ENCODE measurements around the gene COQ8B. TPM values are rescaled to one million over a fixed set of nuclear protein-coding genes. Genes with fewer than 3 reads are reported as not detected.
"Not testable (repeated sequence)": the region's sequence is repeated elsewhere in the genome, so short reads cannot be mapped to it uniquely, and the experiment has no call there.

Gene COQ8B
- 35.0 TPM for total RNA-seq

DNA sequence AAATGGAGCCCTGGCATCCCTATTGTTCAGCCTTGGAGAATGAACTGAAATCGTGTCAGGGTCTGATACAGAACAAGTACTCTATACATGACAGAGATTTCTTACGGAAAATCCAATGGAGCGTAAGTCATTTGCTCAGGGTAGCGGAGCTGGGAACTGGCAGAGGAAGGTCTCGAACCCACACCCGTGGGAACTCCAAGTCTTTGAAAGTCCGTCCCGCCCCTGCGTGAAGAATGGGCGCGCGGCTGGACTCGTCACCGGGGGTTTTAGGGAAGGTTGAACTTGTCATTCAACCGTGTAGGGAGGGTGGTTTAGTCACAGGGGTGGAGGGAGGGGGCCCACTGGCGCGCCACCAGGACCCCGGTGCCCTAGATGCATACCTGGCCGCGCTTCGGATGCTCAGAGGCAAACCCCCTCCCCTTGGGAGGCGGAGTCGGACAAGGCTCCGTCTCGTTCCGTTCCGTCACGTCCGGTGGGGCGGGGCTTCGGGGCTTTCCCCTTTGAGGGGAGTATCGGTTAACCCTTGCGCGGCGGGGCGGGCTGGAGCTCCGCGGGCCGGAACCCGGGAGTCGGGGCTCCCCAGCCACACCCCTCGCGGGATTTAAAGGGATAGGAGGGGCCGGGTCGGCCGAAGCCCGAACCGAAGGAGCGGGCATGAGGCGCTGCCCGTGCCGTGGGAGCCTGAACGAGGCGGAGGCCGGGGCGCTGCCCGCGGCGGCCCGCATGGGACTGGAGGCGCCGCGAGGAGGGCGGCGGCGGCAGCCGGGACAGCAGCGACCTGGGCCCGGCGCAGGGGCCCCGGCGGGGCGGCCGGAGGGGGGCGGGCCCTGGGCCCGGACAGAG, at the start of gene COQ8B, which contains the start of gene ITPKC:
Gene COQ8B (minus strand): TSS at position 405 of the 843 bp plus-strand sequence. CDS start 2,254 bp downstream, outside the sequence.
Gene ITPKC (plus strand): TSS at position 631 of the 843 bp plus-strand sequence. CDS start 24 bp downstream, at position 655.
- peak; percentile 100 for DNase-seq (ENCODE audit: low spot score)

DNA sequence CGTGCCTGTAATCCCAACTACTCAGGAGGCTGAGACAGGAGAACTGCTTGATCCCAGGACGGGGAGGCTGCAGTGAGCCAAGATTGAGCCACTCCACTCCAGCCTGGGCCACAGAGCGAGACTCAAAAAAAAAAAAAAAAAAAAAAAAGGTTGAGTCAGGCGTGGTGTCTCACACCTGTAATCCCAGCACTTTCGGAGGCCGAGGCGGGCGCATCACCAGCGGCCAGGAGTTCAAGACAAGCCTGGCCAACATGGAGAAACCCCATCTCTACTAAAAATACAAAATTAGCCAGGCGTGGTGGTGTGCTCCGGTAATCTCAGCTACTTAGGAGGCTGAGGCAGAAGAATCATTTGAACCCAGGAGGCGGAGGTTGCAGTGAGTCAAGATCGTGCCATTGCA, 49.7 kb upstream of the COQ8B start:
- DNase-seq (ENCODE audit: low spot score): not testable (repeated sequence)

DNA sequence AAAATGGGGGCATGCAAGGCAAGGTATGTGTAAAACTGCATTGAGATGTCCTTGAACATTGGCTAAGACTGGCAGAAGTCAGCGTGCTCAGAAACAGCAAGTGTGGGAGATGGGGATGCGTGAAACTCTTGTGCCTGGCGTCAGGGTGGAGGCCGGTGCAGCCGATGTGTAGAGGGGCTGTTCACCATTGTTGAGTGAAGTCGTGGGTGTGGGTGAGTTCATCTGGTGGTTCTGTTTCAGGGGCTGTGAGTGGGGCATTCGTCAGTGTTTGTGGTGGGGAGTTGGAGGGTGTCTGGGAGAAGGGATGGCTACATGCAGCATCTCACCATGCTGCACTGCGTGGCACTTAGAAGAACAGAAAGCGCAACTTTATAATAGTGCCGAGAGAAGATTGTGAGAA, 47.3 kb upstream of the COQ8B start:
- DNase-seq (ENCODE audit: low spot score): no peak

DNA sequence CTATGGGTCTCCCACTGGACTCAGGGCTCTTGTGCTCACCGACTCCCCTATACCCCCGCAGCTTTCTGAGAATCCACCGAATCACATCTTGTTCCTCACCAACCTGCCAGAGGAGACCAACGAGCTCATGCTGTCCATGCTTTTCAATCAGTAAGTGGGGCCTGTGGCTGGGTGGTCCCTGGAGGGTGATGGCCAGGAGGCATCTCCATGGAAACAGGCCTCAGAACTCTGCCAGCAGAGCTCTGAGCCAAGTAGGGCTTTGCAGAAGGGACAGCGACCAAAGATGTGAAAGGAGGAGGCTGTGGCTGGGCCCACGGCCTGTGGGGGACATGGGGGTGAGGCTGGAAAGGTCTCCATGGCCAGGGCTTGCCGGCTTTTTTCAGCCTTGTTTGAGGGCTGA, 46.8 kb upstream of the COQ8B start:
- no peak for DNase-seq (ENCODE audit: low spot score)

- no peak for DNase-seq (ENCODE audit: low spot score)
Measured at GRCh38 chr19:40762754-40763470, 46.2 kb upstream of the COQ8B start.

DNA sequence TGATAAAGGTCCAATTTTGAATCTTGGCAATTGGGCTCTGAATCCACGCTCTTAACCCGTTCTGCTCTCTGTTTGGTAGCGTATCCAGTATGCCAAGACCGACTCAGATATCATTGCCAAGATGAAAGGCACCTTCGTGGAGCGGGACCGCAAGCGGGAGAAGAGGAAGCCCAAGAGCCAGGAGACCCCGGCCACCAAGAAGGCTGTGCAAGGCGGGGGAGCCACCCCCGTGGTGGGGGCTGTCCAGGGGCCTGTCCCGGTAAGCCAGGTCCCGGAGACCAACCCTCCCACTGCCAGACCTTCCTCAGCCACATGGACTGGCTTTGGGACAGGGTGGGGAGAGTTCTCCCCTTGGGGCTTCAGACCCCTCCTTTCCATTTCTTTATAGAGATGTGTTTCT, 42.7 kb upstream of the COQ8B start:
- no peak for DNase-seq (ENCODE audit: low spot score)

GRCh38 chr19:40758491-40758890, 41.8 kb upstream of the COQ8B start:
- no peak for DNase-seq (ENCODE audit: low spot score)

GRCh38 chr19:40756502-40757110, 39.9 kb upstream of the COQ8B start:
- no peak for DNase-seq (ENCODE audit: low spot score)

GRCh38 chr19:40755791-40756190, 39.1 kb upstream of the COQ8B start:
- DNase-seq (ENCODE audit: low spot score): no peak

DNA sequence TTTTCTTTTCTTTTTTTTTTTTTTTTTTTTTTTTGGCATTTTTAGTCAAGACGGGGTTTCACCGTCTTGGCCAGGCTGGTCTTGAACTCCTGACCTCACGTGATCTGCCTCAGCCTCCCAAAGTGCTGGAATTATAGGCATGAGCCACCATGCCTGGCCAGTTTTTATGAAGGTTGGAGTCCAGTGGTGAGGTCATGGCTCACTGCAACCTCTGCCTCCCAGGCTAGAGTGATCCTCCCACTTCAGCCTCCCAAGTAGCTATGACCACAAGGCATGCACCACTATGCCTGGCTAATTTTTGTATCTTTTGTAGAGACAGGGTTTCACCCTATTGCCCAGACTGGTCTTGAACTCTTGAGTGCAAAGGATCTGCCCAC, 38.5 kb upstream of the COQ8B start:
- no peak for DNase-seq (ENCODE audit: low spot score)

- DNase-seq (ENCODE audit: low spot score): no peak
Measured at GRCh38 chr19:40754611-40755247, 38.0 kb upstream of the COQ8B start.

DNA sequence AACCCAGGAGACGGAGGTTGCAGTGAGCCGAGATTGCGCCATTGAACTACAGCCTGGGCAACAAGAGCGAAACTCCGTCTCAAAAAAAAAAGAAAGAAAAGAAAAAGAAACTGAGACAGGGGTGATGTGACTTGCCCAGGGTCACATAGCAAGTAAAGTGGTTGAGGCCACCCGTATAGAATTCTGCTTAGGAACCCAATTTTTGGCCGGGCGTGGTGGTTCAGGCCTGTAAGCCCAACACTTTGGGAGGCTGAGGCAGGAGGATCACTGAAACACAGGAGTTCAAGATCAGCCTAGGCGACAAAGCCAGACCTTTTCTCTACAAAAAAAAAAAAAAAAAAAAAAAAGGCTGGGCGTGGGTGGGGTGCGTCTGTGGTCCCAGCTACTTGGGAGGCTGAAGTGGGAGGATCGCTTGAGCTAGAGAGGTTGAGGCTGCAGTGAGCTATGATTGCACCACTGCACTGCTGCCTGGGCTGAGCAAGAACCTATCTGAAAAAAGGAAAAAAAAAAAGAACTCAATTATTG, 35.6 kb upstream of the COQ8B start:
- DNase-seq (ENCODE audit: low spot score): no peak

DNA sequence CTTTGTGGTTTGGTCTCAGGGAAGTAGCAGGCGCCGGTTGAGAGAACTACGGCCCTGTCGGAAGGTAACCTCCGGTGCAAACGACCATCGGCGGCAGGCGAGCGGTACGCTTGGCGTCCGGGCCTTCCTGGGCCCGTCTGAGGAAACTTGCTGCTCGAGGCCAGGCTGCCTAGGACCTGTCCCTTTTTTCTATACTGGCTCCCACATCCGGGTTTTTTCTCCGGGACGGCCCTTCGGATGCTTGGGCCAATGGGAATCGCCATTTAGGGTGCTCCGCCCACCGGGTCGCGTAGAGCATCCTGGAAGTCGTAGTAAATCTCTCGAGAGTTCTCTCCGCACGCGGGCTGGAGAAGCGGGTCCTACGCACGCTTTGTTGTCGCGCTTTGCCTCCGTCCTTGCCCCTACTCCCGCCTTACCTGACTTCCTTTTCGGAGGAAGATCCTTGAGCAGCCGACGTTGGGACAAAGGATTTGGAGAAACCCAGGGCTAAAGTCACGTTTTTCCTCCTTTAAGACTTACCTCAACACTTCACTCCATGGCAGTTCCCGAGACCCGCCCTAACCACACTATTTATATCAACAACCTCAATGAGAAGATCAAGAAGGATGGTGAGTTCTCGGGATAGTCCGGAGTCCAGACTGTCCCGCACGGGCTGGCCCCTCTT, 34.3 kb upstream of the COQ8B start, which contains the start of gene SNRPA:
Gene SNRPA (plus strand): TSS at position 330 of the 664 bp plus-strand sequence. CDS start 206 bp downstream, at position 536.
- DNase-seq (ENCODE audit: low spot score): peak; percentile 97

GRCh38 chr19:40750058-40750873, 33.6 kb upstream of the COQ8B start, which contains the start of gene ACTMAP:
TSS of gene ACTMAP (minus strand) at chr19:40750477. CDS start at chr19:40749803, 674 bp downstream.
- peak; percentile 100 for DNase-seq (ENCODE audit: low spot score)

DNA sequence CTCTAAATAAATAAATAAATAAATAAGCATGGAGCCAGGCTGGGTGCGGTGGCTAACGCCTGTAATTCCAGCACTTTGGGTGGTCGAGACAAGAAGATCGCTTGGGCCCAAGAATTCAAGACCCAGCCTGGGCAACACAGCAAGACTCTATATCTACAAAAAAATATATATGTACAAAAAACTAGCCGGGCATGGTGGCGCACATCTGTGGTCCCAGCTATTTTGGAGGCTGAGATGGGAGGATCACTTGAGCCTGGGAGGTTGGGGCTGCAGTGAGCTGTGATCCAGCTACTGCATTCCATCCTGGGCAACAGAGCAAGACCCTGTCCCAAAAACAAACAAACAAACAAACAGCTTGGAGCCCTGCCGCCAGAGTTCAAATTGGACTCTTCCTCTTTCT, 30.9 kb upstream of the COQ8B start:
- DNase-seq (ENCODE audit: low spot score): no peak

- DNase-seq (ENCODE audit: low spot score): no peak
Measured at GRCh38 chr19:40745402-40745780, 28.7 kb upstream of the COQ8B start.

- no peak for DNase-seq (ENCODE audit: low spot score)
Measured at GRCh38 chr19:40744554-40745401, 28.1 kb upstream of the COQ8B start.

- DNase-seq (ENCODE audit: low spot score): no peak
Measured at GRCh38 chr19:40743926-40744325, 27.2 kb upstream of the COQ8B start.

GRCh38 chr19:40742886-40743285, 26.2 kb upstream of the COQ8B start:
- no peak for DNase-seq (ENCODE audit: low spot score)

Measured in ureter (tissue), 1 donor.